HG02852 (cell line): ENCODE results near the gene POTEB.
"Not testable (repeated sequence)": the region's sequence is repeated elsewhere in the genome, so short reads cannot be mapped to it uniquely, and the experiment has no call there.

Source experiments
- ATAC-seq: cut with Tn5 transposase; IDR thresholded peaks from one replicate; pipeline ENCODE4 v1.9.1; 2021; ENCODE audit warnings: mild to moderate bottlenecking, moderate library complexity; ENCODE audit not compliant: unreplicated experiment

POTEB gene

GRCh38 chr15:21877635-21878034, at the start of gene POTEB:
Gene POTEB (minus strand): TSS chr15:21877735. CDS start chr15:21877246, 489 bp downstream.
- not testable (repeated sequence) for ATAC-seq

GRCh38 chr15:21890955-21891354, 13.4 kb upstream of the POTEB start:
- ATAC-seq = not testable (repeated sequence)

- ATAC-seq = not testable (repeated sequence)
These were observed 12.0 kb upstream of the POTEB start for GRCh38 chr15:21889542-21889941.

GRCh38 chr15:21838831-21839230, 38.7 kb downstream of the POTEB start:
- not testable (repeated sequence) for ATAC-seq
